GM12801 (cell line): ENCODE measurements around the gene DYNC1H1.

Experiments
- CTCF ChIP-seq: IDR thresholded peaks from one replicate; pipeline ENCODE4 v1.5.1; 2011; ENCODE audit warnings: control low read depth; ENCODE audit not compliant: insufficient read length; ENCODE audit errors: extremely low read depth

Gene DYNC1H1

GRCh38 chr14:101961746-101962502 is 2.4 kb upstream of the DYNC1H1 start:
- no peak for TF ChIP-seq CTCF

GRCh38 chr14:101962503-101962874 is 1.9 kb upstream of the DYNC1H1 start:
- no peak for TF ChIP-seq CTCF

DNA sequence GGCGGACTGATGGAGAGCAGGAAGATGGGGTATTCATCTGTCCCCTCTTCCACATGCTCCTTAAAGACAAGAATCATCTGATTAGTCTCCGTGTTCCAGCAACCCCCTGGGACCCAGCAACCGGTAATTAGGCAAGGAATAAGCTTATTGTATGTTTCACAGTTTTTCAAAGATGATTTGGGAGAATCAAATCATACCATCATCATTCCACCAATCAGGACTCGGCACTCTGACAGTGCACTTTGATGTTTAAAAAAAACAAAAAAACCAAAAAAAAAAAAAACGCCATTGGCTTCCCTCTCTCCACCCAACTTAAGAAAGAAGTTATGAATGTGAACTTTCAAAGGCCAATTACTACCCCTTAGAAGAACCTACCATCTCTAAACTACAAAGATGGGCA is 1.3 kb upstream of the DYNC1H1 start:
- no peak for TF ChIP-seq CTCF

DNA sequence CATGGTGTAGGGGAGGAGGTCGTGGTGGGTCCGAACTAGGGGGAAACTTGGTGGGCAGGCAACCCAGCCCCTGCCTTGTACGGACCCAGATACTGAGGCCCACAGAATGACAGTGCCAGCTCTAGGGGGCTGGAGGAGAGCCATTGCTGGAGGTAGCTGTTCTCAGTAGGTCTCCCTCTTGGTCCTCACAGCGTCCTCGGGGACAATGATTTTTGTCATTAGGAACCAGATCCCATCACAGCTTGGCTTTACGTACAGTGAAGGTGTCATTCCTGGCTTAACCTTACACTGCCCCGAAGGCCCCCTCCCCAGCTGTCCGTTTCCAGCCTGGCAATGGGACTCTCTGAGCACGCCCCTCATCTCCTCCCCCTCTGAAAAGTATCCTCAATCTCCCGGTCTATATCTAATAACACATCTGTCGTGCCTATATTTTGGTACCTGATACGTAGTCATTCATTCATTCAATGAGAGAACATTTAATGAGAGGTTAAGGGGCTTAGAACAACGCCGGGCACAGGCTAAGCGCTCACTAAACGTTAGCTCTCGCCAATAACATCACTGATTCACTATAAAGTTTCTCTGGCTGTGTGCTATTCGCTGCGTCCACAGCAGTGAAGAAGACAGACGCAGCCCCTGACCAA is 597 bp upstream of the DYNC1H1 start:
- no peak for TF ChIP-seq CTCF

- TF ChIP-seq CTCF, result no peak
These were observed 790 bp downstream of the DYNC1H1 start for GRCh38 chr14:101965181-101965544.

GRCh38 chr14:101965770-101966722 is 1.7 kb downstream of the DYNC1H1 start:
- no peak for TF ChIP-seq CTCF

DNA sequence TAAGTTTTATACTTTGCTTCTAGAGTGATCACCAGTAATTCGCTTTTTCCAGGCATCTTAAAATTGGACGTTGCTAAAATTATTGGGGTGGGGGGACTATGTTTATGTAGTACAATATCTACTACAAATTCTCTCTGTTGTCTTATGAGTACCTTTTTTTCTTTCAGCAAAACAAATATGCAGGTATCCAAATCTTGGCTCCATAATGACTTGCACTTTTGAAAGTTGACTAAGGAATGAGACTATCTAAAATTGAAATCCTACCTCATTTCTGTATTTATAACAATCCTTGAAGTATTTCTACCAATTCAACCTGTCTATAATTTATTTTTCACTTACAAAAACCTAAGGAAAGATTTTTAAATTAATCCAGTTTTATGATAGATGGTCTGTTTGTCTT is 2.4 kb downstream of the DYNC1H1 start:
- no peak for TF ChIP-seq CTCF
